Esophagus muscularis mucosa (tissue), 4 donors: ENCODE data around the gene STX11. TPM values are rescaled to one million over a fixed set of nuclear protein-coding genes. Genes with fewer than 3 reads are reported as not detected.
A peak's percentile ranks its signal among the peaks of the same experiment; 100 is the strongest.

Experiments
- DNase-seq: peaks from one replicate; pipeline ENCODE4 v3.0.0-alpha.2; 2017; ENCODE audit errors: extremely low spot score
- H3K27ac ChIP-seq, 4 donors: fragments of 200-600 bp; sonication (generic); replicated peaks in 1 of 4; 1 replicate in 3 of 4; 2 replicates in 1 of 4; pipeline ENCODE4 v1.5.1; 2016 to 2019; ENCODE audit warnings: mild to moderate bottlenecking in 1 of 4
- H3K27me3 ChIP-seq, 4 donors: fragments of 200-600 bp; sonication (generic); one replicate each; pipeline versions ENCODE4 v1.5.1 to v1.6.0; 2016 to 2019
- H3K36me3 ChIP-seq, 4 donors: fragments of 200-600 bp; sonication (generic); one replicate each; pipeline ENCODE4 v1.5.1; 2016 to 2019
- H3K4me1 ChIP-seq, 4 donors: fragments of 200-600 bp; sonication (generic); one replicate each; pipeline ENCODE4 v1.5.1; 2016 to 2019
- H3K4me3 ChIP-seq, 4 donors: fragments of 200-600 bp; sonication (generic); 1 replicate in 2 of 4; 2 replicates in 2 of 4; pipeline ENCODE4 v1.5.1; 2016 to 2019; ENCODE audit warnings: mild to moderate bottlenecking in 4 of 4, moderate library complexity in 1 of 4
- H3K9me3 ChIP-seq, 4 donors: fragments of 200-600 bp; sonication (generic); 1 replicate in 3 of 4; 2 replicates in 1 of 4; pipeline ENCODE4 v1.5.1; 2016 to 2019
- CTCF ChIP-seq, 3 experiments: fragments of 200-600 bp in 2 of 3; fragments of 450-650 bp in 1 of 3; sonication (generic) in 2 of 3; IDR thresholded peaks; one replicate each; pipeline ENCODE4 v1.5.1; 2017 to 2019; ENCODE audit warnings: antibody characterized with exemption in 3 of 3, mild to moderate bottlenecking in 2 of 3, moderate library complexity in 1 of 3
- EP300 ChIP-seq: sonication (generic); formaldehyde crosslinking; IDR thresholded peaks from one replicate; pipeline ENCODE4 v1.6.1; 2017; ENCODE audit warnings: antibody characterized with exemption
- POLR2A ChIP-seq: fragments of 450-650 bp; IDR thresholded peaks from one replicate; pipeline ENCODE4 v1.6.1; 2017; ENCODE audit warnings: antibody characterized with exemption, moderate library complexity, mild to moderate bottlenecking, low read depth
- POLR2AphosphoS5 ChIP-seq, 2 donors: sonication (generic); formaldehyde crosslinking; IDR thresholded peaks; one replicate each; pipeline ENCODE4 v1.6.1; 2017; ENCODE audit warnings: antibody characterized with exemption in 2 of 2
- WGBS: methylation state at CpG from one replicate; pipeline ENCODE4 v1.1.5; 2018; 5-methylcytosine and 5-hydroxymethylcytosine counted together
- intact Hi-C: fragments of 100-400 bp; cut with DNase I; formaldehyde crosslinking; loops from one replicate; pipeline ENCODE4 v1.15.1; 2023
- total RNA-seq, 4 donors: library from RNA; depleted of rRNA; stranded (reverse); fragments of >200 nt; gene quantifications; one replicate each; pipeline versions ENCODE4 v1.1.0 to v1.2.1, GENCODE V29; 2016

The STX11 gene
- total RNA-seq, 4 donors from 2014 or later: 3.3 to 14.1 (median 7.1) TPM

GRCh38 chr6:144214622-144215401 is 64.5 kb downstream of the STX11 start:
- no peaks in the 10 kb centered on the region for H3K27me3 ChIP-seq
- no peak for TF ChIP-seq POLR2AphosphoS5 (IDR thresholded peaks at IDR 0.05)
- TF ChIP-seq CTCF (IDR thresholded peaks at IDR 0.05): no peak
- TF ChIP-seq POLR2A: no peak
- no peak for TF ChIP-seq EP300
- no peaks in the 10 kb centered on the region for H3K36me3 ChIP-seq
- intact Hi-C loops: loop anchor here (5.0 kb wide), 1 partner anchor 68 kb away; no protein-coding TSS in a partner anchor
- 86% methylated on average over 10 of the region's 16 CpGs for WGBS
- no peaks in the 10 kb centered on the region for H3K9me3 ChIP-seq
- H3K4me3 ChIP-seq: peak overlapping the region; percentile 68 to 77 (median 74)
- peaks cover 18 to 26% (median 23%) of the 10 kb centered on the region in 4 donors for H3K4me1 ChIP-seq
- DNase-seq: no peak
- peak overlapping the region; percentile 89 to 96 (median 95) for H3K27ac ChIP-seq

- no peak for DNase-seq
- intact Hi-C loops: loop anchor here (5.0 kb wide), 1 partner anchor 68 kb away; no protein-coding TSS in a partner anchor
- 30% methylated on average over 8 of the region's 10 CpGs for WGBS
- TF ChIP-seq EP300 (no peak), POLR2A (no peak), CTCF (IDR thresholded peaks at IDR 0.05) (no peak), POLR2AphosphoS5 (IDR thresholded peaks at IDR 0.05) (no peak)
- peaks cover 18 to 26% (median 23%) of the 10 kb centered on the region in 4 donors for H3K4me1 ChIP-seq
- peak overlapping the region; percentile 68 to 77 (median 74) for H3K4me3 ChIP-seq
- no peaks in the 10 kb centered on the region for H3K36me3 ChIP-seq
- no peaks in the 10 kb centered on the region for H3K27me3 ChIP-seq
- peak overlapping the region; percentile 89 to 96 (median 95) for H3K27ac ChIP-seq
- H3K9me3 ChIP-seq: no peaks in the 10 kb centered on the region
These were observed 65.2 kb downstream of the STX11 start for GRCh38 chr6:144215402-144215931.

DNA sequence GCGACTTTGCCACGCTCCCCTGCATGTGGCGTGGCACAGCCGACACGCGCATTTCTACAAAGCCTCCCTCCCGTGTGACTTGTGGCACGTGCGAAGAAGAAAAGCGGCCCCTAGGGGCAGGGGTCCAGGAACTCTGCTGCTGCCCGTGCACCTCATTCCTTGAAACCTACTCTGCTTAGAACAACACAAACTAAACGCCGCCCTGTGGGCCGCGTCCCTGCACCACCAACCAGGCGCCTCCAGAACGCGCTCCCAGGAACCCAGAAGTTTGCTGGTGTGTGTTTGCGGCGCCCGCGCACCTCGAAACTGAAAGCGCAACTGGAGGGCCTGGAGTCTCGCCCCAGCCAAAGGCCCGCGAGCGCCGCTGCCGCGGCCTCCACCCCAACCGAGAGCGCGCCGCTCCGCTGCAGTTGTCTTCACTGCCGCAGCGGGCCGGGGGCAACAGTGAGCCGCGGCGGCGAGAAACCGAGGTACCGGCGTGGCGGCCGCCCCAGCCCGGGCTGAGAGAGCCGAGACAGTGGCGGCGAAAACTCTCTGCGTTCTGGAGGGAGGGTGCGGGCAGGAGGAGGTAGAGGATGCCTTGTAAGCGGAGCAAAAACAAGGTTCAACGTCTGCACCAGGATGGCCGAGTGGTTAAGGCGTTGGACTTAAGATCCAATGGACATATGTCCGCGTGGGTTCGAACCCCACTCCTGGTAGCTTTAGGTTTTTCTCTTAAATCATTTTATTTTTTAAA is 65.8 kb downstream of the STX11 start:
- TF ChIP-seq POLR2A (no peak), POLR2AphosphoS5 (IDR thresholded peaks at IDR 0.05) (peak; percentile 76 to 78), CTCF (IDR thresholded peaks at IDR 0.05) (peak; percentile 30 to 66 (median 53)), EP300 (no peak)

DNA sequence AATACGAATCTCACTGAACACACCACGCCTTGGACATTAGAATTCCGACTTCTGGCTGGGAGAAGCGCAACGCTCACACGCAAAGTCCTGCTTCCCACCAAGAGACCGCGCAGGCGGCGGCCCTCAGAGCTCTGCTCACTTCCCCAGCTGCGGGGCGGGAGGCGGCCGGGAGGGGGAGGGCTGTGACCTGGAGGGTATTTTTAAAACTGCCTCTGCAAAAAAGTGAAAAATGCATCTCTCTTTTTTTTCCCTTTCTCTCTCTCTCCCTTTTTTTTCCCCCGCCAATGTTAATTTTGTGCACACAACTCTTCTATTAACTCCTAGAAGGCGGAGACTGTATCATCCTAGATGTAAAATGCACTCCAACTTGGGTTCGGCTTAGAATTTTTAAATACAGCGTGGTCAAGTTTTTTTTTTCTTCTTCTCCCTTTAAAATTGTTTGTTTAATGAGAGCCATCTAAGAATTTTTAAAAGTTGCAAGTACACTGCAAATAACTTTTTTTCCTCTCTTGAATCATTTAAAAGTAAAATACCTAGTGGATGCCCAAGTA is 66.4 kb downstream of the STX11 start:
- intact Hi-C loops: loop anchor here (2.0 to 5.0 kb wide), 3 partner anchors 69 to 112 kb away; no protein-coding TSS in a partner anchor
- peak overlapping the region; percentile 68 to 77 (median 74) for H3K4me3 ChIP-seq
- H3K27ac ChIP-seq: peak overlapping the region; percentile 89 to 96 (median 95)
- H3K36me3 ChIP-seq: no peaks in the 10 kb centered on the region
- WGBS: 3% methylated on average over 18 of the region's 18 CpGs
- no peaks in the 10 kb centered on the region for H3K27me3 ChIP-seq
- DNase-seq: no peak
- no peaks in the 10 kb centered on the region for H3K9me3 ChIP-seq
- no peak for TF ChIP-seq POLR2AphosphoS5 (IDR thresholded peaks at IDR 0.05)
- TF ChIP-seq CTCF (IDR thresholded peaks at IDR 0.05): peak; percentile 22 to 35 (median 27)
- peaks cover 18 to 26% (median 23%) of the 10 kb centered on the region in 4 donors for H3K4me1 ChIP-seq

More for the DNA sequence above, 65.8 kb downstream of the STX11 start:
- intact Hi-C loops: loop anchor here (2.0 to 5.0 kb wide), 3 partner anchors 69 to 111 kb away; no protein-coding TSS in a partner anchor
- Histone ChIP-seq H3K27me3 (no peaks in the 10 kb centered on the region), H3K4me1 (peaks cover 18 to 26% (median 23%) of the 10 kb centered on the region in 4 donors), H3K4me3 (peak overlapping the region; percentile 68 to 77 (median 74)), H3K27ac (peak overlapping the region; percentile 89 to 96 (median 95)), H3K9me3 (no peaks in the 10 kb centered on the region), H3K36me3 (no peaks in the 10 kb centered on the region)
- peak; percentile 100 for DNase-seq
- WGBS: 0% methylated on average over 35 of the region's 61 CpGs
